ENCODE measurements around the gene TRIM44. TPM values are rescaled to one million over a fixed set of nuclear protein-coding genes. Genes with fewer than 3 reads are reported as not detected.
A peak's percentile ranks its signal among the peaks of the same experiment; 100 is the strongest.

Gene TRIM44
- total RNA-seq, 1 donor from 2014 or later = 15.5 TPM

- no peak for DNase-seq
Observed at GRCh38 chr11:35791088-35791958, 128.7 kb downstream of the TRIM44 start.

GRCh38 chr11:35792148-35792845 is 129.7 kb downstream of the TRIM44 start:
- DNase-seq = peak; percentile 79

- DNase-seq = no peak
Observed at GRCh38 chr11:35792846-35793192, 130.2 kb downstream of the TRIM44 start.

- DNase-seq = no peak
Observed at GRCh38 chr11:35794333-35794732, 131.8 kb downstream of the TRIM44 start.

GRCh38 chr11:35794850-35795249 is 132.3 kb downstream of the TRIM44 start:
- DNase-seq = no peak

GRCh38 chr11:35796562-35796961 is 134.0 kb downstream of the TRIM44 start:
- DNase-seq = no peak

- no peak for DNase-seq
Observed at GRCh38 chr11:35798423-35798822, 135.8 kb downstream of the TRIM44 start.

GRCh38 chr11:35798983-35799382 is 136.4 kb downstream of the TRIM44 start:
- DNase-seq = no peak

- no peak for DNase-seq
Observed at GRCh38 chr11:35799655-35800054, 137.1 kb downstream of the TRIM44 start.

GRCh38 chr11:35800970-35801953 is 138.7 kb downstream of the TRIM44 start:
- DNase-seq = no peak

GRCh38 chr11:35802221-35802620 is 139.6 kb downstream of the TRIM44 start:
- no peak for DNase-seq

GRCh38 chr11:35802672-35803071 is 140.1 kb downstream of the TRIM44 start:
- DNase-seq = no peak

- DNase-seq = no peak
Observed at GRCh38 chr11:35803115-35803514, 140.5 kb downstream of the TRIM44 start.

GRCh38 chr11:35804451-35805040 is 142.0 kb downstream of the TRIM44 start:
- no peak for DNase-seq

- DNase-seq = no peak
Observed at GRCh38 chr11:35809561-35809960, 147.0 kb downstream of the TRIM44 start.

GRCh38 chr11:35810045-35810645 is 147.6 kb downstream of the TRIM44 start:
- DNase-seq = no peak

GRCh38 chr11:35811783-35812182 is 149.2 kb downstream of the TRIM44 start:
- DNase-seq = no peak

GRCh38 chr11:35812828-35813227 is 150.3 kb downstream of the TRIM44 start:
- peak; percentile 69 for DNase-seq

- DNase-seq = no peak
Observed at GRCh38 chr11:35814081-35814695, 151.6 kb downstream of the TRIM44 start.

GRCh38 chr11:35814720-35815305 is 152.2 kb downstream of the TRIM44 start:
- DNase-seq = no peak

Data from tongue (tissue), 2 donors.